ENCODE data around the gene OSBPL3.

The OSBPL3 gene

DNA sequence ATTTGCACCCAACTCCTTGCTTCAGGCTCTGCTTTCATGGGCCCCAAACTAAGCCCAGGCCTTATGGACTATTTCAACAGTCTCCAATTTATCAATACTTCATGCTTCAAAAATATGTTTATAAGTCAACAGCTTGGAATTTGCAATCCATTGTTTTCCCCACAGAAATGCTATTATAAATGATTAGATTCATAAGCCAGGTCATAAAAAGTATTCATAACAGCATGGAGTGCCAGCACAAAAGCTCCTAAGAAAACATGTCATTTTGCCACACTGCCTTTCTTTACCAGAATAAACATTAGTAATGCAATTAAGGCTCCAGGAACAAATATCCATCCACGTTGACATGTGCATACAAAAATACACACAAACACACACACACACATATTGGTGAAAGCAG is 30.1 kb downstream of the OSBPL3 start:
- DNase-seq: no peak

- DNase-seq: no peak
These were observed 31.2 kb downstream of the OSBPL3 start for GRCh38 chr7:24948739-24949138.

DNA sequence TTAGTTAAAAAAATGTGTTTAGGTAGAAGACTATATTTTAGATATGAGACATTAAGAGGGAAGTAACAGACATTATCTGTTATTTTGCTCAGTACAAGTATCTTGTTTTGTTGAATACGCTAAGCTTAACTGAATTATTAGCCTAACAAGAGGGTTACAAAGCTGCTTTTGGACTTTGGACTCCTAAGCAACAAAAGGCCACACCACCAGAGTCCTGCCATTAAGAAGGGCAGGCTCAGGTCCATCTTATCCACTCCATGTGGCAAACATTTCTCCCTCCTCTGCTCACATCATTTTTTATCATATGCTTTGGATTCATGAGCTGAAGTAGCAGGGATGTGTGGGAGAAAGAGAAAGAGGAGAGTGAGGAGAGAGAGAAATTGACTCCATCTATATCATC is 33.5 kb downstream of the OSBPL3 start:
- no peak for DNase-seq

GRCh38 chr7:24945899-24946298 is 34.1 kb downstream of the OSBPL3 start:
- DNase-seq: no peak

GRCh38 chr7:24943096-24943948 is 36.7 kb downstream of the OSBPL3 start:
- no peak for DNase-seq

GRCh38 chr7:24942226-24942625 is 37.8 kb downstream of the OSBPL3 start:
- no peak for DNase-seq

DNA sequence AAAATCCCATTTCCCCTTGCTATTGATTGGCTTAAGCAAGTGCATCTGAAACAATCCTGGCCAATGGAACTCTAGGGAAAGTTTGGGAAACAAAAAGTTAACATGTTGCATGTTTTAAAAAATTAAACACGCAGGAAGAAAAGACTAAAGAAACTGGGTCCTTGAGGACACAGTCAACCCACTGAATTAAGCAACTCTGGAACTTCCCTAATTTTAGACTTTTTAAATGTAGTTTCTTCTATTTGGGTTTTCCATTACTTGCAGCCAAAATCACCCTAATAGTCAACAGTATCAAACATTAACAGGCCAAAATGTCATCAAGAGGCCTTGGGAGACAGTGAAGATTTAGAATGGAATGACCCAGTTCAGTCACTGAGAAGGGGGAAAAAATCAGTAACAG is 40.6 kb downstream of the OSBPL3 start:
- no peak for DNase-seq

GRCh38 chr7:24936121-24936824 is 43.7 kb downstream of the OSBPL3 start:
- no peak for DNase-seq

- no peak for DNase-seq
These were observed 46.7 kb downstream of the OSBPL3 start for GRCh38 chr7:24933298-24933697.

- DNase-seq: no peak
These were observed 47.2 kb downstream of the OSBPL3 start for GRCh38 chr7:24932815-24933214.

GRCh38 chr7:24932389-24932788 is 47.6 kb downstream of the OSBPL3 start:
- no peak for DNase-seq

GRCh38 chr7:24931844-24932243 is 48.1 kb downstream of the OSBPL3 start:
- no peak for DNase-seq

DNA sequence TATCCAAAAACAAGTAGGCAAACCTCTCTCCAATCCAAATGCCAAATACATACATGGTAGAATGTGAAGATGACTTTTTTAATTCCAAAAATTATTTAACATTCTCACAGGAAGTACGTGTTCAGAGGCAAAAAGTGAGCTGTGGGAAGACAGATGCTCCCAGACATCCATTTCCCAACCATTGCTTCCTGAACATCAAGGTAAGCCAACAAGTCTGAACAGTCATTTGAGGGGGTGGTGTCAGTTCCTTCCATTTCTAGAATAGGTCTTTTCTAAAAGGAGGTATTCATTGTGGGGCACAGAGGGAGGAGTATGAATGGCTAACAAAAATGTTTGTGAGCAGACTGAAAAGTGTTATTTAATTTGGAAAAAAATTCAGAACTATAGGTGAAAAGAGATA is 49.1 kb downstream of the OSBPL3 start:
- no peak for DNase-seq

- no peak for DNase-seq
These were observed 53.1 kb downstream of the OSBPL3 start for GRCh38 chr7:24926623-24927524.

DNA sequence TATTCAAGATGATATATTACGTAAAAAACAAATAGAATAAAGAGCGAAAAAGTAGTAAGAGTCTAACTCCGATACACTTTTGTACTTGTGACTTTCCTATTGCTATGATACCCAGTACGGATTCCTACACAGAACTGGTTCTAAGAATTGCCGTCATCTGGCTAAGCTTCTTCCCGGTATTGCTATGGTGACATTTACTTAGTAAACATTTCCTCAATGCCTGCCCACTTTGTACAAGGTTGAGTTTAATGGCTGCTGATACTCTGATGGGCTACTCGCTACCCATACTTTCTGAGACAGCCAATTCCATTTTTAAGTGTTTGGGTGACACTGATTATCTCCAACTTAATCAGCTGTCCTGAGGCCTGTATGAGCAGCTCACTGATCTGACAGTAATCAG is 55.6 kb downstream of the OSBPL3 start:
- DNase-seq: no peak

- DNase-seq: no peak
These were observed 56.7 kb downstream of the OSBPL3 start for GRCh38 chr7:24923172-24923865.

- DNase-seq: no peak
These were observed 57.7 kb downstream of the OSBPL3 start for GRCh38 chr7:24922099-24922773.

DNA sequence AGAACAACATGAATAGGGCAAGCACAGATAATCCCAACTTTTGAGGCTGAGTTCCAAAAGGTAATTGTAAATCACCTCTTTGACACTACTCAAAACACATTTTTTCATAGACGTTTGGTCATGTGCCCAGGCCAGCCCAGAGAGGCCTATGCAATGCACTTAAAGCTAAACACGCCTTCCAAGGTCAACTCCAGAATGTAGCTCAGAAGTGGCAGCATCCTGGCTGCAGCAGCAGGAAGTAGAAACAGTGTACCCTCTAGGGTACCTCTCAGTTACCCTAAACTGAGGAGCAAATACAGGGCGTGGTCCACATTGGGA is 58.7 kb downstream of the OSBPL3 start:
- DNase-seq: no peak

DNA sequence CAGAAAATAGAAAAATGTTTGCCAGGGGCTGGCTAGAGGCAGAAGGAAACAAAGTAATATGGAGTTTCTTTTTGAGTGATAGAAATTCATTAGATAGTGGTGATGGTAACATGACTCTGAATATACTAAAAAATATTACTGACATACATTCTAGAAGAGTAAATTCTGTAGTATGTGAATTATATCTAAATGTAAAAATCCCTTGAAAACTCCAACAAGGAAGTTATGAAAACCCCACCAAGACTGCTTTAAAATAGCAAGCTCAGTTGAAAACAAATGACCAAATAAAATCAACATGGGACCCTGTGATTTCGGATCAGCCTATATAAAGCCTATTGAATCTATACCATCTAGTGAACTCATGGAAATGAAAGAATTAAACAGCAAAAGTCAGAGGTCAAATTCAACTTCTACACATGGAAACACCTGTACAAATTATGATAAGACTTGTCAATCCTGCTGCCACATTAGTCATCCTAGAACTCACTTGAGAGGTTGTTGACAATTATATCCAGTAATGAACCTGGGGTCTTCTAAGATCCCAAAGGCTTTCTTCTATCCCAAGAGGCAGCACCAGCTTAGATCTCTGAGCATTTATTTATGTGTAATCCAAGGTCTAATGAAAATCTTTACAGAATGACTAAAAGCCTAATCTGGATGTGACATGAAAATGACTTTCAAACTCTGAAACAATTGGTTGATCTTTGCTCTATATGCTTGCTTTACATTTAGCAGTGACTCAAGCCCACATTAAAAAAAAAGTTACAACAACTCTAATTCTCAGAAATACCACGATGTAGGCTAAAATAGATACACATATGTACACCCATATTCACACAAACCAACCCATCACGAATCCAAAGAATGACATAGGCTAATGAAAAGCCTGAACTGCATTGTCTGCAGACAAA is 59.3 kb downstream of the OSBPL3 start:
- no peak for DNase-seq

- no peak for DNase-seq
These were observed 62.3 kb downstream of the OSBPL3 start for GRCh38 chr7:24917510-24918239.

Measured in NCI-H187 treated with DMSO at 0.1 percent for 48 hours (cell line).